HG02763 (cell line): ENCODE data around the gene CXADR.

ENCODE experiments used
- ATAC-seq: cut with Tn5 transposase; IDR thresholded peaks from one replicate; pipeline ENCODE4 v1.9.1; 2021; ENCODE audit warnings: mild to moderate bottlenecking, moderate library complexity; ENCODE audit not compliant: unreplicated experiment

The CXADR gene

DNA sequence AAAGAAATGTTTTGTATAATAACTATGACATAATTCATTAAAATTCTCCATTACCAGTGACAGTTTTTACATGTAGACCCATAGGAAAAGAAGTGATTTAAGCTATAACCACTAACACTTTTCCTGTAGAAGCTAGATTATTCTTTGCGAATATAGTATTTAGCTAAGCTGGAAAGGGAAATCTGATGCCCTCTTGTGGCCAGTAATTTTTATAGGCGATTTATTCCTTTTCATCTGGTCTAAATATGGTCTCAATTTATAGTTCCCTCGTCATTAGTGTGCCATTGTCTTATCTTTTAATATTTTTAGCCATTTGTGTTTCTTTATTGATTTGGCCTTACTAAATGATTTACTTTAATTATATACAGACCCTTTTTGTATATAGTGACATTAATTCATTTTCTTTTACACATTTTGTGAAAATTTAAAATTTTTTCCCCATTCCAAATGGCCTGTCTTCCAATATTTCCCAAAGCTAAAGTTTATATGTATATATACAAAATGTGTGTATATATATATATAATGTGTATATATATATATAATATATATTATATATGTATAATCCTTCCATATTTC lies 73.1 kb downstream of the CXADR start:
- ATAC-seq, result no peak

DNA sequence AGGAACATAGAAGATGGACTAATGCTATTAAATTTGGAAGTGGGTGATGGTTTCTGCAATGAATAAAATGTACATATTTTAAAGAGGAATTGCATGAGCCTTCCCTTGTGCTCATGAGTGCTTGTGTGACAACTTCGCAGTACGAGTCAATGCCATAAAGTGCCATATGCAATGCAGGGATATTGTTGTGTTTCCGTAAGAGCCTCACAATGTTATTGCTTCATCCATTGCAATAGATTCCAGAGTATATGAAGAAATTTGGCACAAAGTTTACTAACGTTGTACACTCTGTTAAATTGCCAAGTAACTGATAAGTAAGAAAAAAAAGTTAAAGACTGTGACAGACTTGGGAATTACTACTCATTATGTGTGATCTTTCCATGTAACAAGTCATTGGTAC lies 77.6 kb downstream of the CXADR start:
- ATAC-seq, result no peak

- no peak for ATAC-seq
These were observed 84.8 kb downstream of the CXADR start for GRCh38 chr21:17597680-17598079.

DNA sequence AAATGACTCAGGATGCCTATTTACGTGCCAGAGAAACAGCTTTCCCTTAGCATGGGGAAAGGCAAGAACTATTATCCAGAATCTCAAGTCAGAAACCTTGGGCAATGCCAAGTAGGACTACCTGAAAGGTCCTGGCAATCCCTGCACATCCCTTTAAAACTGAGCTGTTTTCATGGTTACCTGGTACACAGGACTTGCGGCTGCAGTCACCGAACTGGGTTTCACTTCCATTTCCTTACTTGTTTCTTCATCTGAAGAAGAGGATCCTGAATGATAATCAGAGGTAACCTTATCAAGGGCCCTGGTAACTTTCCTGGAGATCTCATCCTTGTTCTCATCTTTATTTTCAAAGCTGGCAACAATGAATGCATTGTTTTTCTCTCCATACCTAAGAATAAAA lies 85.6 kb downstream of the CXADR start:
- peak; percentile 80 for ATAC-seq

DNA sequence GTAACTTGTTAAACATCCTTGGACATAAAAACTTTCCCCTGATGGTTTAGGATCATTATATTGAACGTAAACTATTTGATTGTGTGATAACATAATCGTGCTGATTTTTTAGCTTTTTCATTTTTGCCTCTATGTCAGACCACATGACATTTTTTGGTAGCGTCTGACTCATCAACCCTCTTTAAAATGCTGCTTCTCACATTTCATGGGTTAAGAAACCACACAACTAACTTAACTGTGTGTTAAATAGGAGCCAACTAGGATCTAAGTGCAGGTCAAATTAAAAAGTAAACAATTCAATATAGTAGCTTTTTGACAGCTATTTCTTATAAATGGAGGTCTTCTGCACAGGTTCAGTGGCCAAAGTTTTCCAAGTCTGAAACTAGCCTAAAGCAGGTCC lies 90.0 kb downstream of the CXADR start:
- no peak for ATAC-seq

DNA sequence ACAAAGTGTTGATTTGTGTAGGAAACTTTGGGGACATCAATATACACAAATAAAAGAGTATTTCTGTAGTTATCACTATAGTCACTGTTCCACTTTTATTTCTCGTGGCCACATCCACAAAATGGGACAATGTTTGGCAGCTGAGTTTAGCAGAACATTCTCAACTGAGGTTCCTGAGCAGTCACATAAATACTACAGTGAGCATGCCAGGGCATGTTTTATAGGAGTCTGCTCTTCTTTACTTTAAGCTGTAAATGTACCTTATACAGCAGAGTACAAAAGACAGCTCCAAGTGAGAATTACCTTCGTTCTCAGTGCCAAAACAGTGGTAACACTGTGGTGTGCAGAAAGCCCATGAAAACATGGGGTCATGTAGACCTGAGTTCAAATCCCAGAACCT lies 94.8 kb downstream of the CXADR start:
- ATAC-seq, result no peak

GRCh38 chr21:17609681-17610080 lies 96.8 kb downstream of the CXADR start:
- no peak for ATAC-seq

DNA sequence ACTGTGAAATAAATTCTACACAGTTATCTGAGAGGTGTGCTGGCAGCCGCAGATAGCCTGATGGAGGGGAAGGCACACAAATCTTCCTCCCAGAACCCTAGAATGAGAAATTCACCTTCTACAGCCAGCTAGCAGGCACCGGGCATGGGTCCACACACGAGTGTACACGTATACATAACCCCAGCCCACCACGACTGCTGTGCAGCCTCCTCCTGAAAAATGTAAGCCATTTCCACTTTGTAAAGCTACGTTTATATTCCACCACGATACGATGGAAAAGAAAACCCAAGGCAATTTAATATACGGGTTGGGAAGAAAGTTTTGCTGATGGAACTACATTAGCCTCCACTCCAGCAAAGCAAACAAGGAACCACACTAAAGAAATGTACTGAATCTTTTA lies 98.1 kb downstream of the CXADR start:
- no peak for ATAC-seq

- ATAC-seq, result peak; percentile 59
These were observed 98.7 kb downstream of the CXADR start for GRCh38 chr21:17611414-17612022.

DNA sequence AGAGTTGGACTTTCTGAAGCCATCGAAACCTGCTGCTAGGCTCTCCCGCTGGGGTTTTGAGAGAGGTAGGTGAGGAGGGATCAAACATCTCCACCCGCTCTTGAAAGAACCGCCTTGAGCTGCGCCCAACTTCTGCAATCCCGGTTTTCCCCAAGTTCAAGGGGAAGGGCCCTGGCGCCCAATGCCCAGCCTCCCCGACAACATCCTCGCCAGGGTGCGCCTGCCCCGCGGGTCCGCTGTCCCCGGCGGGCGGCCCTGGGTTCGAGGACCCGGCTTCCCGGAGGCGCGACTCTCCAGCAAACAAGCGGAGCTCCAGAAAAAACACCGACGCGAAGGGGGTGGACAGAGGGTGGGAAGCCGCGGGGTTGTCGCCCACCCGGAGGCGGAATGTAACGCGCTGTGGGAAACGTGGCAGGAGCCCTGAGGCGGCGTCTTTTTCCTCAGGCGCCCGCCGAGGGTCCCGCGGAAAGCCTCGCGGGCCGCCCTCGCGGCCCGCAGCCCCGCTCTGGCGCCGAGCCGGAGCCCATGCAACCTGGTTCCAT lies 99.3 kb downstream of the CXADR start:
- peak; percentile 20 for ATAC-seq

DNA sequence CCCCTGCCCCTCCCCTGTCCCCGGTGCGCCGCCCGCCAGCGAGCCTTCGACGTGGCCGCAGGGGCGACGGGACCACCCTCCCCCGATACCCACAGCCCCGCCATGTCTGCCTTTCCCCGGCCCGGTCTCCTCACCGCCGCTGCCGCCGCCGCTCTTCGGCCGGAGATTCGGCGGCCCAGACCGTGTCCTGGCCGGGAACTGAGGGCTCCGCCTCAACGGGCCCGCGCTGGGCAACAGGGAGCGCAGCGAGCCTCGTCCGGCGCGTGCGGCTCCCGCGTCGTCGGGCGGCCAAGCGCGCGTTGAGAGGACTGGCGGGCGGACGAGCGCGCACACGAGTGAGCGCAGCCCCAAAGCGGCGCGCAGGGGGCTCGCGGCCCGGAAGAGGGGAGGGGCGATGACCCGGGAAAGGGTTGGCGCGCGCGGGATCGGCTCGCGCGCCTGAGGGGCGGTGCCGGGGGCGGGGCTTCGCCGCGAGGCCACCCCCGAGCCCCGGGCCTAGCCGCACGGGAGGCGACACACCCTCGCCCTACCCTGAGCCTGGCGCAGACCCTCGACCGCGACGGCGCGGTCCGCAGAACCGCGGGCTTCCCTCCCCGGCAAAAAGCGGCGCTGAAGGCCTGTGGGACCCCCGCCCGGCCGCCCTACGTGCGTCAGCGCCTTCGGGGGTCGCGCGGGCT lies 99.9 kb downstream of the CXADR start, which contains the start of gene BTG3:
Gene BTG3 (minus strand): TSS at position 337 of the 677 bp plus-strand sequence. CDS start 3,757 bp downstream, outside the sequence.
- peak; percentile 78 for ATAC-seq

- ATAC-seq, result no peak
These were observed 100.4 kb downstream of the CXADR start for GRCh38 chr21:17613242-17613676.

GRCh38 chr21:17616831-17617230 lies 104.0 kb downstream of the CXADR start:
- ATAC-seq, result no peak

GRCh38 chr21:17622018-17622417 lies 109.2 kb downstream of the CXADR start:
- ATAC-seq, result no peak

GRCh38 chr21:17631195-17631594 lies 118.4 kb downstream of the CXADR start:
- no peak for ATAC-seq

GRCh38 chr21:17636711-17637110 lies 123.9 kb downstream of the CXADR start:
- ATAC-seq, result no peak

- no peak for ATAC-seq
These were observed 128.0 kb downstream of the CXADR start for GRCh38 chr21:17640821-17641220.
